ENCODE results near the gene GSDME. TPM values are rescaled to one million over a fixed set of nuclear protein-coding genes. Genes with fewer than 3 reads are reported as not detected.

Gene GSDME
- total RNA-seq, 4 donors from 2014 or later: 10.2 to 30.2 (median 16.4) TPM

GRCh38 chr7:24715661-24716479 lies 41.4 kb downstream of the GSDME start:
- 57 to 69% methylated on average over 13 to 16 of the region's 16 CpGs for WGBS, 2 donors
- Histone ChIP-seq H3K4me1 (no peaks in the 10 kb centered on the region), H3K4me3 (replicated peaks in 1 of 3) (no peak overlapping the region), H3K27ac (no peak overlapping the region), H3K9me3 (no peaks in the 10 kb centered on the region), H3K36me3 (no peaks in the 10 kb centered on the region), H3K27me3 (no peaks in the 10 kb centered on the region)
- peak in 1 of 2 donors; percentile 45 for DNase-seq
- peak in 4 of 6 experiments; percentile 13 to 59 (median 42) for TF ChIP-seq CTCF (IDR thresholded peaks at IDR 0.05)
- TF ChIP-seq POLR2A (IDR thresholded peaks at IDR 0.05): no peak
- intact Hi-C loops (cut with DNase I): no loop called here

GRCh38 chr7:24715171-24715570 lies 42.1 kb downstream of the GSDME start:
- Histone ChIP-seq H3K4me1 (no peaks in the 10 kb centered on the region), H3K36me3 (no peaks in the 10 kb centered on the region), H3K27me3 (no peaks in the 10 kb centered on the region), H3K4me3 (replicated peaks in 1 of 3) (no peak overlapping the region), H3K27ac (no peak overlapping the region), H3K9me3 (no peaks in the 10 kb centered on the region)
- DNase-seq: no peak
- WGBS, 2 donors: 100% methylated on average over 2 of the region's 2 CpGs
- TF ChIP-seq POLR2A (IDR thresholded peaks at IDR 0.05): no peak
- TF ChIP-seq CTCF (IDR thresholded peaks at IDR 0.05): no peak
- intact Hi-C loops (cut with DNase I): no loop called here

- intact Hi-C loops (cut with DNase I): no loop called here
- WGBS, 2 donors: 96% methylated on average over 8 of the region's 8 CpGs
- Histone ChIP-seq H3K27ac (no peak overlapping the region), H3K4me1 (no peaks in the 10 kb centered on the region), H3K27me3 (no peaks in the 10 kb centered on the region), H3K4me3 (replicated peaks in 1 of 3) (no peak overlapping the region), H3K36me3 (no peaks in the 10 kb centered on the region), H3K9me3 (no peaks in the 10 kb centered on the region)
- no peak for TF ChIP-seq CTCF (IDR thresholded peaks at IDR 0.05)
- TF ChIP-seq POLR2A (IDR thresholded peaks at IDR 0.05): no peak
- no peak for DNase-seq
Observed at GRCh38 chr7:24714676-24715010, 42.6 kb downstream of the GSDME start.

GRCh38 chr7:24713850-24714675 lies 43.2 kb downstream of the GSDME start:
- WGBS, 2 donors: 89 to 92% methylated on average over 14 of the region's 14 CpGs
- no peak for DNase-seq
- Histone ChIP-seq H3K4me3 (replicated peaks in 1 of 3) (no peak overlapping the region), H3K4me1 (no peaks in the 10 kb centered on the region), H3K36me3 (no peaks in the 10 kb centered on the region), H3K27me3 (no peaks in the 10 kb centered on the region), H3K27ac (no peak overlapping the region), H3K9me3 (no peaks in the 10 kb centered on the region)
- intact Hi-C loops (cut with DNase I): no loop called here
- TF ChIP-seq POLR2A (IDR thresholded peaks at IDR 0.05) (no peak), CTCF (IDR thresholded peaks at IDR 0.05) (no peak)
